Measurements from ENCODE around the gene CUX1. TPM values are rescaled to one million over a fixed set of nuclear protein-coding genes. Genes with fewer than 3 reads are reported as not detected.

CUX1 gene
- total and polyA plus RNA-seq, 9 donors: 42.2 to 151 (median 126) TPM

- H3K36me3 ChIP-seq: no peaks in the 10 kb centered on the region
- intact Hi-C loops (cut with DNase I): no loop called here
- WGBS, 3 donors: 59 to 65% (median 63%) methylated on average over 3 of the region's 3 CpGs
- TF ChIP-seq CTCF (IDR thresholded peaks at IDR 0.05): no peak
- TF ChIP-seq POLR2A (IDR thresholded peaks at IDR 0.05): no peak
- no peak for TF ChIP-seq EP300 (IDR thresholded peaks at IDR 0.05)
- DNase-seq: no peak
- no peak overlapping the region for H3K27ac ChIP-seq
- no peaks in the 10 kb centered on the region for H3K27me3 ChIP-seq
- no peaks in the 10 kb centered on the region for H3K9me3 ChIP-seq
- H3K4me1 ChIP-seq (ENCODE audit: insufficient read depth): peaks cover 4% of the 10 kb centered on the region
- H3K4me3 ChIP-seq: no peak overlapping the region
These were observed 23.9 kb downstream of the CUX1 start for GRCh38 chr7:101841328-101841727.

GRCh38 chr7:101843293-101844271, 26.2 kb downstream of the CUX1 start:
- DNase-seq: no peak

GRCh38 chr7:101845974-101846373, 28.5 kb downstream of the CUX1 start:
- 82 to 94% (median 90%) methylated on average over 2 of the region's 2 CpGs for WGBS, 3 donors
- H3K4me1 ChIP-seq (ENCODE audit: insufficient read depth): peaks cover 4% of the 10 kb centered on the region
- TF ChIP-seq EP300 (IDR thresholded peaks at IDR 0.05) (no peak), CTCF (IDR thresholded peaks at IDR 0.05) (no peak), POLR2A (IDR thresholded peaks at IDR 0.05) (no peak)
- no peaks in the 10 kb centered on the region for H3K36me3 ChIP-seq
- peaks cover 0 to 3% of the 10 kb centered on the region in 2 donors for H3K9me3 ChIP-seq
- H3K27ac ChIP-seq: no peak overlapping the region
- intact Hi-C loops (cut with DNase I): no loop called here
- H3K4me3 ChIP-seq: no peak overlapping the region
- no peak for DNase-seq
- H3K27me3 ChIP-seq: no peaks in the 10 kb centered on the region

More at GRCh38 chr7:101843293-101844271, 26.2 kb downstream of the CUX1 start:
- no peak for TF ChIP-seq POLR2A (IDR thresholded peaks at IDR 0.05)
- WGBS, 3 donors: 76 to 82% (median 81%) methylated on average over 13 of the region's 13 CpGs
- intact Hi-C loops (cut with DNase I): no loop called here
- Histone ChIP-seq H3K27ac (no peak overlapping the region), H3K27me3 (no peaks in the 10 kb centered on the region), H3K9me3 (peaks cover 0 to 3% of the 10 kb centered on the region in 2 donors), H3K36me3 (no peaks in the 10 kb centered on the region), H3K4me1 (ENCODE audit: insufficient read depth) (peaks cover 4% of the 10 kb centered on the region), H3K4me3 (no peak overlapping the region)

- Histone ChIP-seq H3K9me3 (peaks cover 0 to 3% of the 10 kb centered on the region in 2 donors), H3K4me3 (no peak overlapping the region), H3K27ac (no peak overlapping the region), H3K27me3 (no peaks in the 10 kb centered on the region), H3K4me1 (ENCODE audit: insufficient read depth) (peaks cover 1% of the 10 kb centered on the region), H3K36me3 (no peaks in the 10 kb centered on the region)
- 95 to 98% (median 97%) methylated on average over 11 of the region's 11 CpGs for WGBS, 3 donors
- intact Hi-C loops (cut with DNase I): no loop called here
- TF ChIP-seq CTCF (IDR thresholded peaks at IDR 0.05) (no peak), POLR2A (IDR thresholded peaks at IDR 0.05) (no peak), EP300 (IDR thresholded peaks at IDR 0.05) (no peak)
- DNase-seq: no peak
These were observed 29.5 kb downstream of the CUX1 start for GRCh38 chr7:101846800-101847538.

Measured in ovary (tissue), 9 donors.